ENCODE data around the gene SH3PXD2B.

SH3PXD2B gene

DNA sequence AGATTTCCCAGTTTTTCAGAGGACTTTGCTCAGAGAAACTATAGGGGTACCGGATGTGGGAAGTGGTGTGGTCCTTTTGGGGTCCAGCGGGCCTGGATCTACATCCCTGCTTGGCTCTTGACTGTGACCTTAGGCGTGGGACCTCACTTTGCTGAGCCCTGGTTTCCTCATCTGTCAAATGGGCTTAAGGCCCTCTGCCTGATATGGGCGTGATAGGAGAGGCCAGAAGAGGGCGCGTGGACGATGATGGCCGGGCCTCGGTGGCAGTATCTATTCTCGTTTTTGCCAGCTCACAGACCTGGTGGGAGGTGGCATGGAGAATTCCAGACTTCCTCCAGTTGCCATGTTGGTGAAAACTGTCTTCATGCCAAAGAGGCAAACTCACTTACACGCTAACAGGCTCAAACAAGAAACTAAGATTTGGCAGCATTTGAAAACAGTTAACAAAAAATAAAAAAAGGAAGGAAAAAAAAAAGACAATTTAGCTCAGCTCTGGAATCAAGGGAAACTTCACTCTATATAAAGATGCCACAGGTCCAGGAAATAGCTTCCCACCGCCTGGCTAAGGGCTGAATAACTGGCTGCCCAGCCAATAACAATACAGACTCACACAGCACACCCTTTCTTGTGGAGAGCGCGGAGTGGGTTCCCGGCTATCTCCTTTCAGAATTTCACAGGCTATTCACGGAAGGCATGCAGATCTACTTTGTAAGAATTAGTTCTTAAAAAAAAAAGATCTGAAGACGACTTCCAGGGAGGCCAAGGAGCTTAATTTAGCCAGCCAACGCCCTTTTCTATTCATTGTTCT, 1.7 kb downstream of the SH3PXD2B start:
- DNase-seq, result no peak

DNA sequence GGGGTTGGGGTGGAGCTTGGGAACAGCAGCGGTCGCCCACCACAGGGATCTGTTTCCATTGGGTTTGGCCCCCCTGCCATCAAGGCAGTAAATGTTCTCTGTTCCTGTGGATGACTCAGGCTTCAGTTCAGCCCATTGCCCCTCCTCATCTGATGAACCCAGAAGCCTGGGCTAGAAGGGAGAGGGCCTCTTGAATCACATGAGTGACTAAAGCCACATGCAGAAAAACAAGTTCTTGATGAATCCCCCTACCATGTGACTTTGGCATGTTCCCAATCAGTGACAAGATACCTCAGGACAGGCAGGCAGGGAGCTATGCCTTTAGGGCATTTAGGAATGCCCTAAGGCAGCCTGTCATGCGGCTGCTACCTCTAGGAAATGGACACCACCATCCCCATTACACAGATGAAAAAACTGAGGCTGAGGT, 2.5 kb downstream of the SH3PXD2B start:
- DNase-seq, result peak; percentile 12

DNA sequence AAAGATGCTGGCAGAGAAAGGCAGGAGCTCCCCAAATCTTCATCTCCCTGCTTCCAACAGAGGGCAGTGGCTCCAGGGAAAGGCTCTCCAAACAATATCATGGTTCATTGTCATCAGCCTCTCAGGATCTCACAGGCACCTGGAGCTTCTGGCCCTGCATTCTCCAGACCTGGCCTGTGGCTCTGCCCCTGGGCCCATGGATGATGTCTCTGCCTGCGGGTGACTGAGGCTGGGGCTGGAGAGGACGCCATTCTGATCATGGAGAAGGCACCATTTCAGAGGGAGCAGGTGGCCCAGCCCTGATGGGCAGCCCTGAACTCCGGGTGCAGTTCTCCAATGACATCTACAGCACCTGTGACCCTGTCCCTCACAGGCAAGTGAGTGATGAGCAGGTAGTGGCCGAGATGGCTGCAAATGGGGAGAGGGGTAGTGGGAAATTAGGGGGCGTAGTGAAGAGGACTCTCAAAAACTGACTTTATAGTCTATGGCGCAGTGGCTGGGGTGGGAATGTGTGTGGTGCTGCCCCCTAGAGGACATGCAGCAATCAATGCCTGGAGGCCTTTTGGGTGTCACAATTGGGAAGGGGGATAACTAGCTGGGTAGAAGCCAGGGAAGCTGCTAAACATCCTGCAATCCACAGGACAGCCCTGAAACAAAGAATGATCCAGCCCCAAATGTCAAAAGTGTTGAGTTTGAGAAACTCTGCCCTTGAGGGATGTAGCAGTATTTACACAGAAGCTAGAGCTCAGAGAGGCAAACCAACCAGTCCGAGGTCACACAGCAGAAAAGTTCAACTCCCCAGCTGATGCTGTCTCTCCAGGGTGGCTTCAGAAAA, 3.2 kb downstream of the SH3PXD2B start:
- peak; percentile 49 for DNase-seq

DNA sequence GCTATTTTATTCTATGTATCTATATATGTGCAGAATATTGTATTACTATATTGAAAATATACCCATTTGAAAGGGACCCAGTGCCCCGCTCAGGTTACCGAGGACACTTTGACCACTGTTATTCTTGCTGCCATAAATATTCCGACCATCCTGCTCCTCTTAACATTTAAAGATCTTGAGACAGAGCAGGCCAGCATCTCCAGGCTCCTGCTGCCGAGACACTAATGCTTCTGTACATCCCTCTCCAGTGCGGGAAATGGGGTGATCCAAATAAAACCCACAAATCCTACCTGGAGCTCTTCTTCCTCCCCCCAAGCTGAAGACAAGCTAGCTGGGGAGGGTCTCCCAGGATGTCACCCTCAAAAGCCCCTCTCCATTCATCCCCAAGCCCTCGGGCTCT, 3.9 kb downstream of the SH3PXD2B start:
- DNase-seq, result no peak

DNA sequence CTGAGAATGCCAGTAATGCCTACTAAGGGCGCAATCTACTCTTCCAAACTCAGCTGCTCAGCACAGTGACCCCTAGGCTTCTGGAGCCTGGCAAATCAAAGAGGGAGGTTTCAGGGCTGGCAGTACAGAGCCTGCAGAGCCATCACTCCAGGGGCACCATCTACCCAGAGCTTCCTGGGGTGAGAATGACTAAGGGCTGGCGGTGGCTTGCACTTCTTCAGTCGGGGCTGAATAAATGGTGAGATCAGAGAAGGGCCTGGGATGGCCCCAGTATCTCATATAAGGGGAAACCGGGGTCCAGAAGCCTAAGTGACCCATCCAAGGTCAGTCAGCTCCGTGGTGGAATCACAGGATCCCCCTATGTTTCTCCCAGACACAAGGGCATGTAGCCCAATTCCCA, 5.3 kb downstream of the SH3PXD2B start:
- no peak for DNase-seq

DNA sequence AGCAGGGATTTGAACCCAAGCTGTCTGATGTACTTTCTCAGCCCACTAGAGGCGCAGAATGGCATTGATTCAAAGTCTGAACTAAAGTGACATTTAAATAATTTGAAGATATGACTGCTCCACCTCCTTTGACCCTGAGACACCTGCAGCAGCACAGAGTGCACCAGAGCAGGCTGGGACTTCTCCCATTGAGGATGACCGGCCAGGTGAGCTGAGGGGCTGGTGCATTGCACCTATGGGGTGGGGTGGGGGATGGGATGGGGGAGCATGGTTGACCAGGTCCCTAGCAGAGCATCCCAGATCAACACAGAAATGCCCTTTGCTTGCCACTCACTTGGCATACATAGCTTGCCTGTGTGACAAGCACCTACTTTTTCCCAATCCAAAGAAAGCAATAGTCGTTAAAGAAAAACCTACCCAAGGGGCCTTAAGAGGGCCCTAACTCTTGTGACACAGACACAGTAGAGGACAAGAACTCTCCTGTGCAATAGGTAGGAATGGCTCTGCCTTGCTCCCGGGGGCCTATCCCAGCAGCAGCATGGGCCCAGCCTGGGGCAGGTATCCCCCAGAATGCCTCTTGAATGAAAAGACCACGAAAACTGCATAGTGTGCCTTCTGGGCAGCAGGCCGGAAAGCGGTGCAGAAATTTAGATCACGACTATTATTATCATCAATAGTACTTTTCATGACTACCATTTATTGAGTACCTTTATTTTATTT, 6.5 kb downstream of the SH3PXD2B start:
- no peak for DNase-seq

DNA sequence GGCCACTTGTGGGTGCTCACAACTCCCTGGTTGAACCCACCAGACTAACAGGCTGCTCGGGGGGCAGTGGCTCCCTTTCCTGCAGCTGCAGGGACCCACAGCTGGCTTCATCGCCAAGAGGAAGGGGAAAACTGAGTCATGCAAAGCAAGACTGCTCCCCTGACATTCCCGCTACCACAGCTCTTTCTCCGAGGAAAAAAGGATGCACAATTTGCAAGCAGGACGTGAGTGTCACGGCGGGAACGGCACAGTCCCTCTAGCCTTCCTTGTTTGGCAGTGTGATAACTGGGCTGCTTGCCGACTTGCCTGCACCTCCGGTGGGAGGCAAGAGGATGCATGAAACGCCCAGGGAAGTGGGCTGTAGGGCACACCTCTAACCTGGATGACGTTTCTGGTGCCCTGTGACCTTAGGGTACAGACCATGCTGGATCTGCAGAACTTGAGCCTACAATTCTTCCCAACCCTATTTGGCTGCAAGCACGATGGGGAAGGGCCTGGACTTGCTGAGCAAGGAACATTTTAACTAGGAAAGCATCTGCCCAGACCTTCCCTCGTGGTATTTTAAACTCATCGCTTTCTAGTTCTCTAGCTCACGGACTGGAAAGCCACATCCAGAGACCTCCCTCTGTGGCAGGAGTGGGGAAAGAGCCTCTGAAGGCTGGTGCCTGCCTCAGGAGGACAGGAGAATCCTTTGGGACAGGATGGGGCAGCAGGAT, 7.8 kb downstream of the SH3PXD2B start:
- DNase-seq, result no peak

DNA sequence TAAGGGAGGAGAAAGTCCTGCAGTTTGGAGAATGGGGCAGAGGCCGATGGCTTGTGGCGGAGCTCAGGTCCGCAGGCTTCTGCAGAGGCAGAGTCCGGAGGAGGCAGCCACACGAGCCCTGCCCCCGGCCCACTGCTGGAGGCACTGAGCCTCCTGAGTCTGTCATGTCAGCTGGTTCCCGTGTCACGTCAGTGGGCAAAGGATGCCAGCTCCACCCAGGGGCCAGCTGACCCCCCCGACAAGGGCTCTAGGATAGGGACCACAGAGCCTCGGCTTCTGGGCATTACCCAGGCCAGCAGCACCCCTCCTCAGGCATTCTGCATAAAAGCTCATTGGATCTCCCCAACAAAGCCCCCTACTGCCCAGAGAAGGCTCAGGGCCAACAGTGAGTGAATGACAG, 8.5 kb downstream of the SH3PXD2B start:
- DNase-seq, result no peak

DNA sequence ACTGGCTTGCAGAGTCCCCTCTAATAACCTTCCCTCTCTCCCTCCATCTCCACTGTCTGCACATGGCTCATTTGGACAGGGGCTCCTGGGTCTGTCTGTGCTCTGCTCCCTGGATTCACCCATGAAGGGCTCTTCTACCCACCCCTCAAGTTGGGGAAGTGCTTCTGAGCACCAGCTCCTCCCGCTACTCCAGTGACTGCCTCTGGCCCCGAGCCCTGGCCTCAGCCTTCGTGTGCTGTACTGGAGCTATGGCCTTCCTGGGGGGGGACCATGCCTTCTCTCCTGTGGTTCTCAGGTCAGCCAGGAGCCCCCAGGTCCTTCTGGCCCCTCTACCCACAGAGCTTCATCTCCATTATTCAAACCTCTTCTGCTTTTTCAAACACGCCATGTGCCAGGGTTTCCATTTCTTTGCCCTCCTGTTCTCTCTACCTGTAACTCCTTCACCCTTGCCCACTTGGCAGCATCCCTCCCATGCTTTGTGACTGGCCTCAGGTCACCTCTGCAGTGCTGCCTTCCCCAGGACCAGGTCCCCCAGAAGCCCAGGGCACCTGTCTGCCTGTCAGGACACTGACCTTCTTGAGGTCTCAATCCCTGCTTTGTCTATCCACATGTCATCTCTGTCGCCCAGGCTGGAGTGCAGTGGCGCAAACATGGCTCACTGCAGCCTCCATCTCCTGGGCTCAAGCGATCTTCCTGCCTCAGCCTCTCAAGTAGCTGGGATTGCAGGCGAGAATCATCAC, 9.5 kb downstream of the SH3PXD2B start:
- no peak for DNase-seq

DNA sequence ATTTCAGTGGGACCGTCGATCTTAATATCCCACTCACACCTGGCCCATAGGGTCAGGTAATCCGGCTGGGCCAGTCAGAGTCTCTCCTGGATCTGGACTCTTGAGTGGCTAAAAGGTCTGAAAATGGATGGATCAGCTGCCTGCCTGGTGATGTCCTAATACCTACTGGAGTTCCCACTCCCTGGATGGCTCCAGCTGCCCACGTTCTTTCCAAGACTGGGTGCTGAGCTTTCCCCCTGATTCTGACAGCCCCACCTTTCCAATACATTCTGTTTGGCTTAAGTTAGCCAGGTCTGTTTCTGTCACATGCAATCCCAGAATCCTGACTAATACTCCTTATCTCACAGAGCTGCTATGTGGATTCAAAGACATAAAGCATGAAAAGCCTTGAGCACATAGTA, 10.2 kb downstream of the SH3PXD2B start:
- DNase-seq, result no peak

DNA sequence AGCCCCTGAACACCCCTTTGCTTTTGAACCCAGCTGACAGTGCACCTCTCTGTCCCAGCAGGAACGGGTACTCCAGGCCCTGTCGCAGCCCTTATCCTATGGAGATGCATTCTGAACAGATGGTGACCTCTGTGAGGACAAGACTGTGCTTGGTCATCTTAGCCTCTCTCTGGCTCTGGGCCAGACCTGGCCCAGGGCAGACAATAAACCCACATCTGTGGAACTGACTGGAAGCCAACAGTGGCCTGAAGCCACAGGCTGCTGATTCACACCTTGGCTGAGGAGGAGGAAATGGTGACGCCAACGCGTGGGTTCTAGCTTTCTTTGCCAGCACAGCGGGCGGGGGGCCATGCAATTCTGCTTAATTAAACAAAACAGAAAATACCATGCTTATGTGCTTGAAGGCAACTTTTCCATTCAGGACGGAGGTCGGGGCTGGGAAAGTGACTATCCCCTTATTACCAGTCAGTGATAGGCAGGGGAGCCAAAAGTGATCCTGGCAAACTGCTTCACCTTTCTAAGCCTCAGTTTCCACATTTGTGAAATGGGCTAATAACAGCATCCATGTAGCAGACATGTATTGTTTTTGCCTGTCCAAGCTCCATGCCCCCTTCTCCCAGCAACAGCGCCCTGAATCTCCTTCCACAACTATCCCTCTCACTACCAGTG, 10.8 kb downstream of the SH3PXD2B start:
- DNase-seq, result peak; percentile 95

DNA sequence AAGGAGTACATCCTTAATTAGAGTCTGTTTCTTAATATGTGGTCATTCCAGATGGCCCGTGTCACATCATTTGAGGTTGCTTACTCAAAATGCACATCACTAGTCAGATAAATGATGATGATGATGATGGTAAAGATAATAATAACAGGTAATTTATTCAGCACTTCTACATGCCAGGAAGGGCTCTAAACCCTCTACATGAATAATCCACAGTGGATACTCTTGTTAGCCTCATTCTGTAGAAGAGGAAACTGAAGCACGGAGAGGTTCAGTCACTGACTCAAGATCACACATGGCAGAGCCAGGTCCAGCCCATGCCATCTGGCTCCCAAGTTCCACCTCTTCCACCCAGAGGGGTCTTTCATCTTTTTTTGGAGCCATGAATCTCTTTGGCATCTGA, 11.7 kb downstream of the SH3PXD2B start:
- DNase-seq, result peak; percentile 33

DNA sequence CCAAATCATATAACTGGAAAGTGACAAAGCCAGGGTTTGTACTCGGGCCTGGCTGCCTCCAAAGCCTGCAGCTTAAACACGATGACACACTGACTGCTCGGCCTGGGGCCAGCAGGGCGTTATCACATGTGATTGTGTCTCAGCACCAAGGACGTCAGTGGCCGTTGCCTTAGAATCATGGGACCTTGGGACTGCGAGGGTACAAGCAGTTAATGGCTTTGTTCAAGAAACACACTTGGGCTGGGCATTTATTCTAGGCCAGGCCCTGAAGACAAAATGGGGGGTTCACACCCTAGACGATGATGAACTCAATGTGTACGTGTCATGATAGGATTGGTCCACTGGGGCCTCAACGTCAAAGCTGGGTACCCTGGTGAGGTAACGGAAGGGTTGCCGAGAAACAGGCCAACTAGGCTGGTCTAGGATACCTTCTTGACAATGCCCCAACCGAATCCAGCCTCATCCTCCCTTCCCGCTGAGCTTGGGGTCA, 13.0 kb downstream of the SH3PXD2B start:
- no peak for DNase-seq

DNA sequence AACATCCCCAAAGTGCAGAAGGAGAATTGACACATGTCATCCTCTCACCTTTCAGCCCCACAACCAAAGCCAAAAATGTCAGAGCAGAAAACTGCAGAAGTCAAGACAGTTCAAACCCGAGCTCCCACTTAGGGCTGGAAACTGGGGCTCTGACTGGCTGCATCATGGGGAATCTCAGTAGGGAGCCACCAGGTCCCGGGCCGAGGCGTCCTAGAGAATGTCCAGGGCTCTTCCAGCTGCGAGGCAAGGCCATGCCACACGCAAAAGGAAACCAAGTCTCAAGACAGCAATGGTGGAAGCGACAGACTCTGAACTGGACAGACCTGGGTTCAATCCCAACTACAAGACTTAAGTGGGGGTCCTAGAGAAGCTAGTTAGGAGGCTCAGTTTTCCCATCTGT, 13.8 kb downstream of the SH3PXD2B start:
- DNase-seq, result no peak

DNA sequence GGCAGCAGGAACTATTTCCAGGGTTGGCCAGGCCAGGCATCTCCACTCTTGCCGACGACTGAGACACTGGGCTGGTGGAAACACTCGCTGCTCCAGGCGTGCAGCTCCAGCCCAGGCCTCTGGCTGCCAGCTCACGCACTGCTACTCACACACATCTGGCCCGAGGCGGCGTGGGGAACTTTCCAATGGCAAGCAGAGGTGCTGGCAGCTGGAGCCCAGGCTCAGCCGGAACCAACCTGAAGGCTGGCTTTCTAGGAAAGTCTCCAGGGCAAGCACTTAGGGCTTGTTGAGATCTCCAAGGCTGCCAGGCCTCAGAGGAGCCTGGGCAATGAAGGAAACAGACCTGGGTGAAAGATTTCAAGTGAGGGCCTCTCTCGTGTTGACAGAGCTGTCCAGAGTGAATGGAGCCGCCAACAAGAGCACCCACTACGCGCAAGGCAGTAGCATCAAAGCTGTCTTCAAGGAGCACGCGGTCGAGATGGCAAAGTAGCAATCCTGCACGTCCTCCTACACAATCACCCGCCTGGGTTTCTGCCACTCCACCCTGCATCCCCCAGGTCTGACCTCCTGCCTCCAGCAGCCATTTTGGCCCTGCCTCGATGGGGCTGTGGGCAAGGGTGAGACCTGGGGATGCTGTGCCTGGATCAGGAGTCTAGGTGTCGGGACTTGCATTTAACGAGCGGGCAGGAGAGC, 14.4 kb downstream of the SH3PXD2B start:
- no peak for DNase-seq

DNA sequence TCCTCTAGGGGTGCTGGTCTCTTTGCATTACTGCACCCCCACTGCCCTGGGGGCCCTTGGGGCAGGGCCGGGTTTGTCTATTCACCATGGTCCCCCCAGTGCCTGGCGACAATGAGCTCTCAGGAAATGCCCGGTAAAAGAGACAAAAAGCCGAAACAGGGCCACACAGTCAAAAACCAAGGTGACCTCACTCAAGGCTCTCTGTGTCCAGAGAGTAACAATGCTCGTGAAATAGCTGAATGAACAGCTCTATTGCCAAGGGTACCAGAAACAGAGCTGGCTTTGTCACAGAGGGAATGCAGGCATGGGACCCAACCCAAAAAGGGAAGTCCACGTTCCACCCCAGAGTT, 16.0 kb downstream of the SH3PXD2B start:
- DNase-seq, result no peak

DNA sequence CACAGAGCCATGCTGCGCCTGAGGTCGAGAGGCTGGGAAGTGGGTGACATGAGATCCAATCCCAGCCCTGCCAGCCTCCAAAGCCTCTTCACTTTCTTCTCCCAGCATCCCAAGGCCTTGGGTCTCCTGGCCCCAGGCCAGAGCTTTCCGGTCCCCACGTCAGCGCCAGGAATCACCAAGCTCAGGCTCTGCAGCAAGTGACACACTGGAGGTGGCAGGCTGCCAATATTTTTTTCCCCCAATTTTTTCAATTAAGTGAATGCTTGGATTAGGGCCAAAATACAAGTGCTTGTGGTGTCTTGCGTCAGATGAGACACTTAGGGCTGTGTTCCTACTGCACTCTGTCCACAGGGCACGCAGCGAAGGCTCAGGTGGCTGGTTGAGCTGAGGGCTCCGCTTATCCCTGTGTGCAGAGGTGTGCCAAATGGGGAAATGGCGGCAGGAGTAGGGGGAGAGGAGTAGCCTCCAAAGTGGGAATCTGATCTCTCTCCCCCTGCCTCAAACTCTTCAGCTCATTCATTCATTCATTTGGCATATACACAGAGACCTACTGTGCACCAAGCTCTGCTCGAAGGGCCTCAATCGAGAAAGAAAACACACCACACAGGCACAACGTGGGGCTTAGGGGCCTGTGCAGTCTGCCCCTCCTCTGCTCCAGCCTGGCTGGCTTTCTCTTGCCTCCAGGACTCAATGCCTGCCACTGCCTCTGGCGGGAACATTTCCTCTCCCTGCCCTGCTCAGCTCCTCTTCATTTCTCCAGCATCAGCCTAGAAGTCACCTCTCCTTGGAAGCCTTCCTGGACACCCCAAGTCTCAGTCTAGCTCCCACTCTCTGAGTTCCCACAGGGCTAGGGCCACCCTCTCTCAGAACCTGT, 16.6 kb downstream of the SH3PXD2B start:
- DNase-seq, result peak; percentile 96

DNA sequence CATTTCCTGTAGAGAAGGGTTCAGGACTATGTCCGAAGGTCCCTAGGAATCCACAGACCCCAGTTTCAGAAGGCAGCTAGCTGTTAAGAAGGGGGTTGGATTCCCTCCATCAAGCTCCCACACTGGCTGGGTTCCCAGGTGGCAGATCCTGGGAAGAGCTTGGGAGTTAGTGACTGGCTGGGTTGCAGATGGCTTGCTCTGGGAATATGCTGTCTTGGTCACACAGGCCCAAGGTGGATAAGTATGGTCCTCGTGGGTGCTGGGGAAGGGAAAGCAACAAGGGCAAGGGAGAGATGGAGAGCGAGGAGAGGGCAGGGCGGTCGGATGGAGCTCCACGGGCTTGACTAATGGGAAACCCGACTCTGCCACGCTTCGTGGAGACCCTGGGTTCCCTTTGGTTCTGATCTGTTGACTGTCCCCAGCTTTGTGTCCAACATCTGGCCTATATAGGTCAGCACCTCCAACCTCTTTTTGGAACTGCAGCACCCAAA, 17.4 kb downstream of the SH3PXD2B start:
- DNase-seq, result no peak

DNA sequence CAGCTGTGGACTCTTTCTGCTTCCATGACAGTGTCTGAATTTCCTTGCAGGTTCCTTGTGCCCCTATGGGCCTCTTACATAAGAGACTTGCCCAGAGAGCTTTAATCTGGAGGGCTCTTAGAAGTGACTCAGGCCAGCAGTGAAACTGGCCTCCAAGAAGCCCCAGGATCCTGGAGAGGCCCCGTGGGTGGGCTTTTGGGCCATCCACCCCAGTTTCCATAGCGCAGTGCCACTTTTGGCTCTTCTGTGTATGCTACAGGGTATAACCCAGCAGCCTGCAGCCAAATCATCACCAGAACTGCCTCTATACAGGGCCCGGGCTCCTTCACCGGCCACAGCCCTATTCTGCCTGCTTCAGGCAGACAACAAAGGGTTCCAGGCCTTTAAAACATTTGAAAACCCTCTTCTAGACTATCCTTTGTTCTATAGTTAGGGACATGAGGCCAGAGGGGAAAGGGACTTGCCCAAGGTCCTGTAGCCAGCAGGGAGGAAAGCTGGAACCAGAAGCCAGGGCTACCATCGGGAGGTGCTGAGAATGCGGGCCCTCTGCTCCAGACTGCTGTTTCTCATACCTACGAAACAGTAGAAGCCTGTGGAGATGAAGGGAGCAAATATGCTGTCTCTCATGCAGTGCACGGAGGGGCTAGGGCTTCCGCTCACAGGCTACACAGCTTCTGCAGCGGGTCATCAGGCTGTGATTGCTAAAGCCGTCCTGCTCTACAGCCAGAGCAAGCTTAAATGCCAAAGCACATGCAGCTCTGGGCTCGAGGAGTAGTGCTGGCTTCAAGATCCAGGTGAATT, 18.0 kb downstream of the SH3PXD2B start:
- no peak for DNase-seq
